IPS DF 4.7 (cell line): ENCODE results near the gene MICA.
"Not testable (repeated sequence)": the region's sequence is repeated elsewhere in the genome, so short reads cannot be mapped to it uniquely, and the experiment has no call there.

Experiments
- DNase-seq: peaks from one replicate; pipeline ENCODE4 v3.0.0-alpha.2; 2013; ENCODE audit warnings: low spot score; ENCODE audit errors: extremely low read depth

MICA gene

DNA sequence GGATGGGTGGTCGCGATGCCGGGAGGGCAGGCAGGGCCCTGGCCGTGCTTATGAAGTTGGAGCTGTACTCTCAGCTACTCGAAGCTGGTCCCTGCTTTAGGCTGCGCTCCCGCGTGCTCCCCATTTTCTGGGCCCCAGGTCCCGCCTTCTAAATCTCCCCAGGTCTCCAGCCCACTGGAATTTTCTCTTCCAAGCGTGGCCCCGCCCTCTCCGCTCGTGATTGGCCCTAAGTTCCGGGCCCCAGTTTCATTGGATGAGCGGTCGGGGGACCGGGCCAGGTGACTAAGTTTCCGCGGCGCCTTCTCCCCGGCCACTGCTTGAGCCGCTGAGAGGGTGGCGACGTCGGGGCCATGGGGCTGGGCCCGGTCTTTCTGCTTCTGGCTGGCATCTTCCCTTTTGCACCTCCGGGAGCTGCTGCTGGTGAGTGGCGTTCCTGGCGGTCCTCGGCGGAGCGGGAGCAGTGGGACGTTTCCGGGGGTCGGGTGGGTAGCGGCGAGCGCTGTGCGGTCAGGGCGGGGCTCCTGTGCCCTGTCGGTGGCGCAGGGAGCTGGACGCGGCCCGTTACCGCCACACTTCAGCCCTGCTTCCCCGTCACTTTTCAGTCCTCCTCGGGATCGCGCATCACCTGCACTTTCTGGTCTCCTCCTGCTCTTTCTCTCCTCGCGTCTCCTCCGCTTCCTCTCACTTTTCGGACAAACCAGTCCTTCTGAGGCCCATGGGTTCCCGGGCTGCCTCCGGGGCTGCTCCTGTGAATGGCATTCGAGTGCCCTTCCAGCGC lies at the start of gene MICA:
Gene MICA (plus strand): TSS at position 313 of the 778 bp plus-strand sequence. CDS start 38 bp downstream, at position 351.
- peak; percentile 75 for DNase-seq

DNA sequence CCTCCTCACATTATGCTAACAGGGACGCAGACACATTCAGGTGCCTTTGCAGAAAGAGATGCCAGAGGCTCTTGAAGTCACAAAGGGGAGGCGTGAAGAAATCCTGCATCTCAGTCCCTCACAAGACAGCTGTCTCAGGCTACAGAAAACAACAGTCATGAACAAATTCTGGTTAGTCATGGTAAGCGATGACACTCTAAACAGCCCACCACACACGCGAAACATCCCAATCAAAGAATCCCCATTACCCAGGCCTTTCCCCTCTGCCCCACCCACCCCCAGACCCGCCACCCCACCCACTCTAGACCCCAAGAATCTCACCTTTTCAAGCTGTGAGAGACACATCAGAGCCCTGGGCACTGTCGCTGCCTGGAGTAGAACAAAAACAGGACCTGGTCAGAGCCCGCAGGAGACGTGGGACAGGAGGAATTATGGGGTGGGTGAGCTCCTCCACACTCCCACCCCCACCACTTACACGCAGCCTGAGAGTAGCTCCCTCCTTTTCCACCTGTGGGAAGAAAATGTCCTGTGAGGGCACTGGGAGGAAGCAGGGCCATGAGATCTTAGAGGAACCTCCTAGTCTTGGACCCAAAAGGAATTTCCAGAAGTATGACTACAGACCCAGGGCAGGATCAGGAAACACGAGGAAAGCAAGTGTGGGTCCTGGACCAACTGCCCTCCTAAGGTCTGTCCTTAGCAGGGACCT lies 49.1 kb upstream of the MICA start:
- DNase-seq, result no peak

DNA sequence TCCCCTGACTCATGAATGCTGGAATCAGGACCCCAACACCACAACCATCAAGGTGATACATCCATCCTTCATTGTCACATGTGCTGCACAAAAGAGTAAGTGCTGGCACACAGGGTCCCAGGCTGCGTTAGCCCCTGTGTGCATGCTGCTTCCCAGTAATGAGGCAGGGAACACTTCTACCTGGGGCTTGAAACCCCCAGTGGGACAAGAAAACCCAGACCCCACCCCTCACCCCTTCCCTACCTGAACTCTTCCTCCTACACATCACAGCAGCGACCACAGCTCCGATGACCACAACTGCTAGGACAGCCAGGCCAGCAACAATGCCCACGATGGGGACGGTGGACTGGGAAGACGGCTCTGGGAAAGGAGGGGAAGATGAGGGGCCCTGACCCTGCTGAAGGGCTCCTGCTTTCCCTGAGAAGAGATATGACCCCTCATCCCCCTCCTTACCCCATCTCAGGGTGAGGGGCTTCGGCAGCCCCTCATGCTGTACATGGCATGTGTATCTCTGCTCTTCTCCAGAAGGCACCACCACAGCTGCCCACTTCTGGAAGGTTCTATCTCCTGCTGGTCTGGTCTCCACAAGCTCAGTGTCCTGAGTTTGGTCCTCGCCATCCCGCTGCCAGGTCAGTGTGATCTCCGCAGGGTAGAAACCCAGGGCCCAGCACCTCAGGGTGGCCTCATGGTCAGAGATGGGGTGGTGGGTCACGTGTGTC lies 48.4 kb upstream of the MICA start:
- DNase-seq, result no peak

DNA sequence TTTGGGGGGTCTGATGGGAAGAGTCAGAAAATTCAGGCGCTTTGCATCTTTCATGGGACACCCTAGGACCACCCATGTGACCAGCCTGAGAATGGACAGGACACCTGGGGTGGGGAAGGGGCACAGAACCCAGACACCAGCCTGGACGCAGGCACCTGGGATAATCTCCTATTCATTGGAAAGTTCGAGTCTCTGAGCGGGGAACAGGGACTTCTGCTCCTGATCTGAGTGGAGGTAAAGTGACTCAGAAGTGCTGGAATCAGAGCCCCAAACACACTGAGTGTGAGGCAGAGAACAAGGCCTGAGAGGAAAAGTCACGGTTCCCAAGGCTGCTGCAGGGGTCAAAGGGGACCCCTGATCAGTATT lies 47.8 kb upstream of the MICA start:
- no peak for DNase-seq

DNA sequence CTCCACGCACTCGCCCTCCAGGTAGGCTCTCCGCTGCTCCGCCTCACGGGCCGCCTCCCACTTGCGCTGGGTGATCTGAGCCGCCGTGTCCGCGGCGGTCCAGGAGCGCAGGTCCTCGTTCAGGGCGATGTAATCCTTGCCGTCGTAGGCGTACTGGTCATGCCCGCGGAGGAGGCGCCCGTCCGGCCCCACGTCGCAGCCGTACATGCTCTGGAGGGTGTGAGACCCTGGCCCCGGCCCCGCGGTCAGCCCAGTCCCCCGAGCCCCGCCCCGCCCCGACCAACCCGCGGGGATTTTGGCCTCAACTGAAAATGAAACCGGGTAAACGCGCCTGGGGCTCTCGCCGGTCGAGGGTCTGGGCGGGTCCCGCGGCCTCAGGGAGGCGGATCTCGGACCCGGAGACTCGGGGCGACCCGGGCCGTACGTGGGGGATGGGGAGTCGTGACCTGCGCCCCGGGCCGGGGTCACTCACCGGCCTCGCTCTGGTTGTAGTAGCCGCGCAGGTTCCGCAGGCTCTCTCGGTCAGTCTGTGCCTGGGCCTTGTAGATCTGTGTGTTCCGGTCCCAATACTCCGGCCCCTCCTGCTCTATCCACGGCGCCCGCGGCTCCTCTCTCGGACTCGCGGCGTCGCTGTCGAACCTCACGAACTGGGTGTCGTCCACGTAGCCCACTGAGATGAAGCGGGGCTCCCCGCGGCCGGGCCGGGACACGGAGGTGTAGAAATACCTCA lies 47.0 kb upstream of the MICA start:
- no peak for DNase-seq

DNA sequence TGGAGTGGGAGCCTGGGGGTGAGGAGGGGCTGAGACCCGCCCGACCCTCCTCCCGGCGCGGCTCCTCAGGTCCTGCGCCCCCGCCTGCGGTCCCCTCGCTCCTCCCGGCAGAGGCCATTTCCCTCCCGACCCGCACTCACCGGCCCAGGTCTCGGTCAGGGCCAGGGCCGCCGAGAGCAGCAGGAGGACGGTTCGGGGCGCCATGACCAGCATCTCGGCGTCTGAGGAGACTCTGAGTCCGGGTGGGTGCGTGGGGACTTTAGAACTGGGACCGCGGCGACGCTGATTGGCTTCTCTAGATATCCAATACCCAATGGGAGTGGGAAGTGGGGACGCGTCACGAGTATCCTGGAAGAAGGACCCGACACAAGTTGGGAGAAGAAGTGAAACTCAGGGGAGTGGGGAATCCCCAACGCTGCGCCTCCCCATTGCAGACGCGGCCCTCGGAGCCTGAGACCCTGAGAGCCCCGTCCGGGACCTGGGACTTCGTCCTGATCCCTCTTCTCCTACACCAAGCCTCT lies 46.4 kb upstream of the MICA start, which contains the start of gene HLA-B:
Gene HLA-B (minus strand): TSS at position 234 of the 521 bp plus-strand sequence. CDS start 21 bp downstream, at position 213.
- DNase-seq, result peak; percentile 41

DNA sequence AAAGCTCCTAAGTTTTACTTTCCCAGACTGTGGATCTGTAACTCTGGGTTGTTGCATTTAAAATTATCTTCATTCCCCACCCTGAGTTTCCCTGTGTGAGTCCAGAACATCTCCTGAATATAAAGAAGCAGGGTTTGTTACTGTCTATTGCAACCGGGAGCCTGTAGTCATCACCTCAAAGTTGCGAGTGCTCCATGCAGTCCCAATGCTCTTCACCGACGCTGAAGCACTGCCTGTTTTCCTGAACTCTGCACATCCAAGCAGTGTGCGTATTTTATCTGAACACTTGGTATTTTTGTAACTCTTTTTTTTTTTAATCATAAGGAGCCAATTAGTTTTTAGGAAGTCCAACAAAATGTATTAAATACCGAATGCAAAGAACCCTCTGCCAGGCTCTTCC lies 45.5 kb upstream of the MICA start:
- DNase-seq, result no peak

DNA sequence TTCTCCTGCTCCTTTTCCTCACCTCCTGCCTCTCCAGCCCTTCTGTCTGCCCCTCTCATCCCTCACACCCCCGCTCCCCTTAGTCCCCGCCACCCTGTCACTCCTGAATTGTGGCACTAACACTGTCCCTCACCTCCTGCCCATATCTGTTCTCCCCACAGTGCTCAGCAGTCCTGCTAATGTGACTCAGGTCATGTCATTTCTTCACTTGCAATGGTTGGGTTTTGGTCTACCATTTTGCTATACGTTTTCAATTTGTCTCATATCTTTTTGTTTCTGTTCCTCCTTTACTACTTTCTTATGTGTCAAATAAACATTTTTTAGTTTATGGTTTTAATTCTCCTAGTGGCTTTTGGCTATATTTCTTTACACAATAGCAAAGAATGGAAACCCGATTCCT lies 45.1 kb upstream of the MICA start:
- DNase-seq, result no peak

DNA sequence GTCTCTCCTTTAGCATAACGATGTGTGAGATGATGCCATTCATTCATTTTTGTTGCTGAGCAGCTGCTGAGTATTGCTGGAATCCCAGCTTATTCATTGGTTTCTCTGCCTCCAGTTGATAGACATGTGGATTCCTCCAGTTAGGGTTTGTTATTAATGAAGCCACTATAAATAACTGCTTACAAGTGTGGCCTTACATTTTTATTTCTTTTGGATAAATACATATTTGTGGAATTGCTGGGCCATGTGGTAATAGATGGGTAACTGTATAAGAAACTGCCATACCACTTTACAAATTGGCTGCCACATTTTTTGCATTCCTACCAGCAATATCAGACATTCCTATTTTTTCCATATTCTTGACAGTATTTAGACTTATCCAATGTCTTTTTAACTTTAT lies 43.8 kb upstream of the MICA start:
- no peak for DNase-seq

DNA sequence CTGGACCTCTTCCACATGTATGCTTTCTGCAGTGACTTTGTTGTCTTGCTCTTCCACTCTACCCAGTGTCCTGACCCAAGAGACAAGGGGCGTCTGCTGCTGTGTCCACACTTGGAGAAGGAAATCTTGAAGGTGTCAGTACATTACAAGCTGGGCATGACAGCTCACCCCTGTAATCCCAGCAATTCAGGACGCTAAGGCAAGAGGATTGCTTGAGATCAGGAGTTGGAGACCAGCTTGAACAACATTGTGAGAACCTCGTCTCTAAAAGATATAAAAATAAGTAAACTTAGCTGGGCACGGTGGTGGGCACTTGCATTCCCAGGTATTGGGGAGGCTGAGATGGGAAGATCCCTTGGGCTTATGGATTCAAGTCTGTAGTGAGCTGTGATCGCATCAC lies 40.6 kb upstream of the MICA start:
- DNase-seq, result no peak

DNA sequence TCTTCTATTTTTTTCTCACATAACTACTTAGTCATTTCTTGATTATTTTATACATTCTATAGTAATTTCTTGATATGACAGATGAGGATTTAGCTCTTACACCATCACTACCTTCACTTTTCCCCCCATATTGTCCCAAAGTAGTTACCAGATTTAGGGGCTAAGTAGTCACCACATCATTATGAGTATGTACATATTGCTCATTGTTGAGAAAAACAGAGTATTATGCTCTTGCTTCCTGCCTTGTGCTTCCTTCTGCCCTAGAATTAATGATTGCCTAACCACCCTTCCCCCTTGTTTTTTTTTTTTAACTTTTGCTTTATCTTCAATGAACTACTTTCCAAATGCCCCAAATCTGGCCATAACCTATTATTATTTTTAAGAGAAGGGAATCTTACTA lies 39.6 kb upstream of the MICA start:
- DNase-seq, result no peak

DNA sequence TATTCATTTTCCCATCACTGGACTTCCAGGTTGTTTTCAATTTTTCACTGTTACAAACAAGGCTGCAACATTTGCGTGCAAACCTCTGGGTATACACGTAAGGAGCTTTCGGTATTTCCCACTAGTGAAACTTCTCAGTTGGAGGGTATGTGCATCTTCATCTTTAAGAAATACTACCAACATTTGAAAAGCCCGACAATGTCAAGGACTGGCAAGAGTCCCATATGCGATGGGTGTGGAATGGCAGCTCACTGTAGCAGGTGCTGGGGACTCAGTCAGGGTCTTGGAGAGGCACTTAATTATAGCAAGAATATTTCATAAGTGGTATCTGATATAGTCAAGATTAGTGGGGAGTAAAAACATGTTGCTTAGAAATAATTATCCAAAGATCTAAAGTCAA lies 37.5 kb upstream of the MICA start:
- DNase-seq, result no peak

DNA sequence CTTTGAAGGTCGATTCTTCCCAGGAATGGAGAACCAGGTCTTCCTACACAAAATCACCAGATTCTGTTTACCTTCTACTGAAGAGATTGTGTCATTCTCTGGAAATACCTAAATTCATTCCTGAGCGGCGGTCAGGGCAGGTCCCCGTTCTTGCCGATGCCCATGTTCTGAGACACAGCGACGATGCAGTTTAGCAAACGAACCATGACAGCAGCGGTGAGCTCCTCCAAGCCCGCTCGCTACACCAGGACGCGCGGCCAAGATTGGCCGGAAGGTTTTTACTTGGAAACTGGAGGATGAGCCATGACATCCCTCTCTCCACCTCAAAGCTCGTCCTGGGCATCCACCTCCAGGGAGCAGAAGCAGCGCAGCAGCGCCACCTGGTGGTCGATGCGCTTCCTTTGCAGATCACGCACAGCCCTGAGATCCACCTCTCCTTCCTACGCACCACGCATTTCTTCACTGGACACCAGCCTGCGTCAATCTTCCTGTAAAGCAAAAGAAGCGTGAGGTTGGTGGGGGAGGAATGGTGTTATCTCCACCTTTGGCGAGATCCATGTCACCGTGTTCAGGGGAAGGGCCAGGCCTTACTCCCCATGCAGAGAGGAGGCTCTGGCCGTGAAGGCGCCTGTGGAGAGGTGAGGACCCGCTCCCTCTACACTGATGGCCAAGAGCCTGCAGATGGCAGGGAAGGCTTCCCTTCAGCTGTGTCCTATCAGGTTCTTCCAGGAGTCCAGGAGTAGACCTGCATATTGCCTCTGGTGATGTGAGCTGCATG lies 36.5 kb upstream of the MICA start:
- peak; percentile 90 for DNase-seq

DNA sequence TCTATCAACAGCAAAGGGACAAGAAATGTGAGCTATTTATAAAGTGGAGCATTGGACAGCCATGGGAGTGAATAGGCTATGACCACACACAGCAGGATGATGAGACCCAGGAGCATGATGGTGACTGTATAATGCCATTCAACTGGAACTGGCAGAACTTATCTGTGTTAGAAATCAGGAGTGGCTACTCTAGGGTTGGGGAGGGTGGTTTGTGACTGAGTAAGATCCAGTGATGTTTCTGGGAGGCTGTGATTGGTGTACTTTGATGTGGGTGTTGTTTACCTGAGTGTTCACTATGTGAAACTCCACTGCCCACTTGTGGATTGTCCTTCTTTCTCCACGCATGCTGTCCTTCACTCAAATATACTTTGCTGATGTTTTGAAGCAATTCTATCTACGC lies 34.9 kb upstream of the MICA start:
- DNase-seq, result no peak

DNA sequence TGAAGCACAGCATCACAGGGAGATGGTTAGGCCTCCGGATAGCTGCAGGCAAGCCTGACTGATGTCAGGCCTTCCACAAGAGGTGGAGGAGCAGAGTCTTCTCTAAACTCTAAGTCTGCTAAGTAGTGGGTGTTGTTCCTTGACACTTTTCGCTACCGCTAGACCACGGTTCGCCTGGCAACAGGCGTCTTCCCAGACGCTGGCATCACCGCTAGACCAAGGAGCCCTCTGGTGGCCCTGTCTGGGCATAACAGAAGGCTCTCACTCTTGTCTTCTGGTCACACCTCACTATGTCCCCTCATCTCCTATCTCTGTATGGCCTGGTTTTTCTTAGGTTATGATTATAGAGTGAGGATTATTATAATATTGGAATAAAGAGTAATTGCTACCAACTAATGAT lies 29.3 kb upstream of the MICA start:
- not testable (repeated sequence) for DNase-seq

DNA sequence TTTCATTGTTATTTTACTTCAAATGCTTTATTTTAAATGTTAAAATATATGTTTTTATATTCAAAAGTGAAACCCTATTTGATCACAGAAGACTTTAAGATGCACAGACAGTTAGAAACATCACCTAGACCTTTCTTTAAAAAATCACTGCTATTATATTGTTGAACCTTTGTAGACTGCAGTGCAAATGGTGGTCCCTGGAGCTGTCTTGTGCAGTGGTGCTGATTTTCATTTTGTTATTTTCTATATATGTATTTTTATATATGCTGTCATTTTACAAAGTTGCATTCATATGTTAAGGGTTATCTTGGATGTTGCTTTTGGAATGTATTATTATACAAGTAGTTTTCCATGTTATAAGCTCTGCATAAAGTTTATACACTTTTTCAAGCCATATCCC lies 27.7 kb upstream of the MICA start:
- no peak for DNase-seq

DNA sequence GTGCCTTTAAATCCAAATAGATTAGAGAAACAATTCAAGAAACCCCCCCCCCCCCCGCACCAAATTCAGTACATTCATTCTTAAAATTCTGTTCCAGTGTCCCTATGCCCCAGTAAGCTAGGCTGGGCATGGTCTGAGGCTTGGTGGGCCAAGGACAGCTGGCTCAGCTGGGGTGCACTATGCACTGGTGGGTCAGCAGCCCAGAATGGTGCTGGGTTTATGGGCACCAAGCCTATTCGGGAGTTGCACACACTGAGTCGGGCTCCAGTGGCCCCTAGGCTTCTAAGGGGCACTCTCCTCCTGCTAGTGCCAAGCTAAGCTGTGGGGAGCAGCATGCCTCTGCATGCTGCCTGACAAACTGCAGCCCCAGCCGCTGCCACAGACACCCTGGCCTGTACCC lies 26.4 kb upstream of the MICA start:
- DNase-seq, result no peak

DNA sequence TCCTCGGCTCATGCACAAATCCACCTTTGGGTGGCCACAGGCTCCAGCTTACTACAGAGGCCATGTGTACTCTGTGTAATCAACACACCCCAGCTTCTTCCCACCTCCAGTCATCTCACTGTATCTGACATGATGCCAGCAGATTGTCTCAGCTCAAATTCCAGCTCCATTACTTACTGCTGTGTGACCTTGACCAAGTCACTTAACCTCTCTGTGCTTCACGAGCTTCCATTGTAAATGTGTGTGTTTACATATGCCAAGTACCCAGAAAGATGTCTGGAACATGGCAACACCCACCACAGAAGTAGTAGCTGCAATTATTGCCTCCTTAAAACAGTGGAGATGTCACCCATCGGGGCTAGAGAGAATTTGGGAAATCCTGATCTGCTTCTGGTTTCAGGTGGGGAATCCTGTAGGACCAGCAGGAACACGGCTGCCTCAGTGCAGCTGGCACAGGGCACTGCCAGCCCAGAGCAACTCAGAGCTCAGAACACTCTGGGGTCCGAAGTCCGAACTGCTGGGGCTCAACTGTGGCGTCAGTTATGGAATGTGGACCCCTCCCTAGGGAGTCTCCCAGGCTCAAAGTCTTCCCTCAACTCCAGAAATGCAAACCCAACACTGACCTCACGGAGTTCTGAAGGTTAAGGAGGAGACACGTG lies 25.2 kb upstream of the MICA start:
- DNase-seq, result no peak

DNA sequence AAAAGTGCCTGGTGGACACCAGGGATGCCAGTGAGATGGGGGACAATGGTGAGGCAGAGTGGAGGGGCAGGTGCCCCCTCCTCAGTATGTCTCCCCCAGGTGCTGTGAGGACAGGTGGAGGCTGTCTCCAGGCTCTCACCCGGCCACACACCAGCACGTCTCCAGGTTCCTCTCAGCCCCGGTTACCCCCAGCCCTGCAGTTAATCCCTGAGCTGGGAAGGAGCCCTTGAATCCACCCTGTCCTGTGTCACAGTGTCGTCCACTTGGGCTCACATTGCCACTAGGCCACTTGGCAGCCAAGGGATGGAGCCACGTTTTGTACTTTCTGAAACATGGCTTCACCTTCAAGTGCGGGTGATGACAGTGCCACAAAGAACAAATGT lies 24.7 kb upstream of the MICA start:
- DNase-seq, result no peak

DNA sequence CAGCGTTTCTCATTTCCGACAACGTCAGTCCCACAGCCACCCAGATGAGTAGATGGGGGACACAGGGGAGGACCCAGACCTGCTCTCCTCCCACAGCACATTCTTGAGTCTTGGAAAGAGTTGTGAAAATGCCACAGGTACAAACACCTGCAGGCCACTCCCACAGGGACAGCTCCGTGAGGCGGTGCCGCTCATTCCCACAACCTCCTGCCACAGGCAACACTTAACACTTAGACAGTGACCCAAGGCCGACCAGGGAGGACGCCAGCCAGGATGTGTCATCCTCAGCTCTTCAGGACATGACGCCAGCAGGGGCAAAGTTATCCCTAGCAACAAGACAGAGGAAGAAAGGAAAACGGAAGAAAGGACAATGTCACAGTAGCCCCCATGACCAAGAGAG lies 23.5 kb upstream of the MICA start:
- no peak for DNase-seq
